Endometrial microvascular endothelial cells (primary cell): Measurements from ENCODE around the gene GSE1. TPM values are rescaled to one million over a fixed set of nuclear protein-coding genes. Genes with fewer than 3 reads are reported as not detected.

Experiments used
- in situ Hi-C: cut with HindIII; loops from 2 replicates; pipeline ENCODE4 v1.10.0; 2017; ENCODE audit warnings: low sequenced_read_pairs, low pct_unique_long_range_greater_than_20kb; ENCODE audit errors: inconsistent ontology term
- total RNA-seq: library from RNA; depleted of rRNA; stranded (reverse); fragments of >200 nt; gene quantifications from one replicate; pipeline ENCODE4 v1.2.3, GENCODE V29; 2015; ENCODE audit errors: inconsistent ontology term

GSE1 gene
- total RNA-seq, 1 donor from 2014 or later = 5.8 TPM

GRCh38 chr16:85625485-85626117, 12.5 kb downstream of the GSE1 start:
- in situ Hi-C loops = no loop called here

- in situ Hi-C loops = no loop called here
These were observed 13.3 kb downstream of the GSE1 start for GRCh38 chr16:85626191-85626981.

GRCh38 chr16:85627089-85627488, 14.0 kb downstream of the GSE1 start:
- in situ Hi-C loops = no loop called here

- in situ Hi-C loops = no loop called here
These were observed 14.6 kb downstream of the GSE1 start for GRCh38 chr16:85627526-85628264.

- in situ Hi-C loops = no loop called here
These were observed 15.1 kb downstream of the GSE1 start for GRCh38 chr16:85628265-85628556.

GRCh38 chr16:85628645-85629044, 15.5 kb downstream of the GSE1 start:
- in situ Hi-C loops = no loop called here

GRCh38 chr16:85629326-85629725, 16.2 kb downstream of the GSE1 start:
- in situ Hi-C loops = no loop called here

- in situ Hi-C loops = no loop called here
These were observed 16.7 kb downstream of the GSE1 start for GRCh38 chr16:85629853-85630252.

- in situ Hi-C loops = no loop called here
These were observed 18.1 kb downstream of the GSE1 start for GRCh38 chr16:85631230-85631629.

- in situ Hi-C loops = no loop called here
These were observed 18.8 kb downstream of the GSE1 start for GRCh38 chr16:85631802-85632393.

GRCh38 chr16:85632709-85633437, 19.8 kb downstream of the GSE1 start:
- in situ Hi-C loops = no loop called here

- in situ Hi-C loops = no loop called here
These were observed 20.3 kb downstream of the GSE1 start for GRCh38 chr16:85633438-85633743.

GRCh38 chr16:85633888-85634287, 20.8 kb downstream of the GSE1 start:
- in situ Hi-C loops = no loop called here

GRCh38 chr16:85634747-85635544, 21.8 kb downstream of the GSE1 start:
- in situ Hi-C loops = no loop called here

- in situ Hi-C loops = no loop called here
These were observed 22.5 kb downstream of the GSE1 start for GRCh38 chr16:85635545-85636140.

GRCh38 chr16:85636234-85636812, 23.2 kb downstream of the GSE1 start:
- in situ Hi-C loops = no loop called here

- in situ Hi-C loops = no loop called here
These were observed 24.1 kb downstream of the GSE1 start for GRCh38 chr16:85637061-85637807.
